NCI-H345 treated with DMSO at 0.1 percent for 48 hours (cell line): ENCODE data around the gene CAMK2B.

Experiments
- DNase-seq: peaks from one replicate; lab custom pipeline; 2025; ENCODE audit not compliant: unreplicated experiment; lab: John Stamatoyannopoulos, UW

CAMK2B gene

GRCh38 chr7:44330331-44330730 lies 4.9 kb upstream of the CAMK2B start:
- no peak for DNase-seq

- DNase-seq = no peak
Observed at GRCh38 chr7:44329888-44330287, 4.5 kb upstream of the CAMK2B start.

- no peak for DNase-seq
Observed at GRCh38 chr7:44329081-44329480, 3.7 kb upstream of the CAMK2B start.

- no peak for DNase-seq
Observed at GRCh38 chr7:44327981-44328380, 2.6 kb upstream of the CAMK2B start.

- no peak for DNase-seq
Observed at GRCh38 chr7:44326261-44327125, 1.1 kb upstream of the CAMK2B start.

GRCh38 chr7:44325811-44326241 lies 432 bp upstream of the CAMK2B start:
- peak; percentile 26 for DNase-seq

GRCh38 chr7:44324481-44325200 lies 753 bp downstream of the CAMK2B start:
- DNase-seq = no peak

GRCh38 chr7:44324204-44324480 lies 1.3 kb downstream of the CAMK2B start:
- no peak for DNase-seq

GRCh38 chr7:44323381-44324203 lies 1.8 kb downstream of the CAMK2B start:
- no peak for DNase-seq

- DNase-seq = no peak
Observed at GRCh38 chr7:44322631-44323363, 2.6 kb downstream of the CAMK2B start.

GRCh38 chr7:44321796-44322195 lies 3.6 kb downstream of the CAMK2B start:
- DNase-seq = no peak

- DNase-seq = no peak
Observed at GRCh38 chr7:44320794-44321371, 4.5 kb downstream of the CAMK2B start.

GRCh38 chr7:44320141-44320540 lies 5.3 kb downstream of the CAMK2B start:
- DNase-seq = no peak

- no peak for DNase-seq
Observed at GRCh38 chr7:44318332-44318731, 7.1 kb downstream of the CAMK2B start.

GRCh38 chr7:44315301-44315903 lies 10.0 kb downstream of the CAMK2B start:
- DNase-seq = no peak

GRCh38 chr7:44313621-44314031 lies 11.8 kb downstream of the CAMK2B start:
- DNase-seq = no peak

GRCh38 chr7:44313016-44313415 lies 12.4 kb downstream of the CAMK2B start:
- no peak for DNase-seq

GRCh38 chr7:44311561-44312495 lies 13.6 kb downstream of the CAMK2B start:
- DNase-seq = no peak

GRCh38 chr7:44310221-44310848 lies 15.1 kb downstream of the CAMK2B start:
- no peak for DNase-seq
